H1 (cell line): Measurements from ENCODE around the gene FHL2. TPM values are rescaled to one million over a fixed set of nuclear protein-coding genes. Genes with fewer than 3 reads are reported as not detected.

ENCODE experiments used
- CTCF ChIA-PET: fragments of 300-600 bp; sonication (Branson Sonifier 250); formaldehyde crosslinking; loops from one replicate; lab custom pipeline; 2021; ENCODE audit not compliant: partially characterized antibody; lab: Charles Lee
- POLR2A ChIA-PET: fragments of 300-600 bp; sonication (Branson Sonifier 250); formaldehyde crosslinking; loops from one replicate; lab custom pipeline; 2021; ENCODE audit warnings: inconsistent platforms; ENCODE audit not compliant: partially characterized antibody; lab: Charles Lee
- DNase-seq, 2 experiments: peaks; one replicate each; pipeline versions ENCODE4 v3.0.0 to v3.0.0-alpha.2; 2010 to 2022; ENCODE audit warnings: low spot score in 2 of 2, low read depth in 1 of 2, mixed read lengths in 1 of 2
- FAIRE-seq: peaks from 2 replicates; lab custom pipeline; 2011; peaks lifted over from hg19 to GRCh38; lab: Jason Lieb, UNC
- H2AFZ ChIP-seq: 2 replicates; pipeline ENCODE4 v1.8.1; 2012; ENCODE audit warnings: low read length, inconsistent platforms
- H2AK5ac ChIP-seq: 2 replicates; pipeline ENCODE4 v1.6.1; 2013; ENCODE audit warnings: low read depth, low read length
- H2BK120ac ChIP-seq: replicated peaks from 2 replicates; pipeline ENCODE3; 2013; ENCODE audit warnings: low read depth, low read length, inconsistent platforms
- H2BK12ac ChIP-seq: 2 replicates; pipeline ENCODE4 v1.6.1; 2013; ENCODE audit warnings: low read depth, low read length
- H2BK15ac ChIP-seq: 2 replicates; pipeline ENCODE4 v1.6.1; 2013; ENCODE audit warnings: low read length
- H2BK20ac ChIP-seq: 2 replicates; pipeline ENCODE4 v1.6.1; 2013; ENCODE audit warnings: low read length
- H2BK5ac ChIP-seq: 2 replicates; pipeline ENCODE4 v1.6.1; 2013; ENCODE audit warnings: low read depth, low read length
- H3K14ac ChIP-seq: 2 replicates; pipeline ENCODE4 v1.6.1; 2013; ENCODE audit warnings: inconsistent platforms; ENCODE audit not compliant: insufficient read length
- H3K18ac ChIP-seq: 2 replicates; pipeline ENCODE4 v1.6.1; 2013; ENCODE audit warnings: low read length; ENCODE audit errors: extremely low read depth
- H3K23ac ChIP-seq: 2 replicates; pipeline ENCODE4 v1.6.1; 2013; ENCODE audit warnings: inconsistent platforms; ENCODE audit not compliant: insufficient read length
- H3K23me2 ChIP-seq: 2 replicates; pipeline ENCODE4 v1.6.1; 2013; ENCODE audit warnings: low read depth, low read length
- H3K27ac ChIP-seq: 2 replicates; pipeline ENCODE4 v1.6.1; 2011; ENCODE audit warnings: low read depth, low read length, inconsistent platforms
- H3K27me3 ChIP-seq, 4 experiments: replicated peaks in 1 of 4; 1 replicate in 1 of 4; 2 replicates in 3 of 4; pipeline versions ENCODE4 v1.6.1 to v1.8.1; 2011 to 2013; ENCODE audit warnings: low read length in 3 of 4, mild to moderate bottlenecking in 3 of 4, inconsistent platforms in 2 of 4, mixed read lengths in 2 of 4, moderate library complexity in 1 of 4; ENCODE audit not compliant: control insufficient read depth in 3 of 4, insufficient read depth in 3 of 4; ENCODE audit errors: extremely low read depth in 1 of 4
- H3K36me3 ChIP-seq, 4 experiments: 2 replicates each; pipeline versions ENCODE4 v1.6.1 to v1.8.1; 2011 to 2013; ENCODE audit warnings: mild to moderate bottlenecking in 4 of 4, low read length in 3 of 4, moderate library complexity in 2 of 4, control low read depth in 1 of 4, inconsistent platforms in 1 of 4; ENCODE audit not compliant: insufficient read depth in 4 of 4, control insufficient read depth in 2 of 4
- H3K4ac ChIP-seq: replicated peaks from 2 replicates; pipeline ENCODE3; 2013; ENCODE audit warnings: low read length, low read depth, mixed read lengths, inconsistent platforms; ENCODE audit not compliant: insufficient read length
- H3K4me1 ChIP-seq, 4 experiments: replicated peaks in 1 of 4; 1 replicate in 1 of 4; 2 replicates in 3 of 4; pipeline versions ENCODE4 v1.6.1 to v1.8.1; 2011 to 2013; ENCODE audit warnings: low read length in 3 of 4, inconsistent platforms in 2 of 4, mixed read lengths in 1 of 4; ENCODE audit not compliant: insufficient read depth in 4 of 4, control insufficient read depth in 3 of 4
- H3K4me2 ChIP-seq, 2 experiments: 2 replicates each; pipeline versions ENCODE4 v1.6.1 to v1.8.1; 2011 to 2013; ENCODE audit warnings: low read depth in 2 of 2, low read length in 2 of 2, control low read depth in 1 of 2, inconsistent platforms in 1 of 2, mild to moderate bottlenecking in 1 of 2; ENCODE audit not compliant: insufficient read depth in 1 of 2
- H3K4me3 ChIP-seq, 4 experiments: fragments of 200-600, 300-600 bp in 1 of 4; sonication (generic), shearing (Covaris generic), sonication (Bioruptor Twin) in 1 of 4; 2 replicates each; pipeline versions ENCODE4 v1.5.1 to v1.8.1; 2011 to 2016; ENCODE audit warnings: low read length in 4 of 4, low read depth in 3 of 4, control low read depth in 2 of 4, inconsistent platforms in 2 of 4, mild to moderate bottlenecking in 2 of 4, mixed read lengths in 1 of 4, moderate library complexity in 1 of 4; ENCODE audit not compliant: insufficient read depth in 2 of 4; ENCODE audit errors: extremely low read depth in 1 of 4
- H3K56ac ChIP-seq: replicated peaks from 2 replicates; pipeline ENCODE3; 2013; ENCODE audit warnings: low read depth, mild to moderate bottlenecking, mixed read lengths, low read length, inconsistent platforms; ENCODE audit not compliant: insufficient read length
- H3K79me1 ChIP-seq: 2 replicates; pipeline ENCODE4 v1.6.1; 2013; ENCODE audit warnings: low read depth, low read length, control low read depth
- H3K79me2 ChIP-seq, 2 experiments: 2 replicates each; pipeline versions ENCODE4 v1.6.1 to v1.8.1; 2012 to 2013; ENCODE audit warnings: low read length in 2 of 2, mild to moderate bottlenecking in 2 of 2, inconsistent platforms in 1 of 2; ENCODE audit not compliant: insufficient read depth in 2 of 2, control insufficient read depth in 1 of 2
- H3K9ac ChIP-seq, 4 experiments: replicated peaks in 1 of 4; 1 replicate in 1 of 4; 2 replicates in 3 of 4; pipeline versions ENCODE4 v1.6.1 to v1.8.1; 2011 to 2013; ENCODE audit warnings: low read depth in 3 of 4, low read length in 3 of 4, control low read depth in 2 of 4, mild to moderate bottlenecking in 2 of 4, moderate library complexity in 2 of 4, inconsistent platforms in 1 of 4; ENCODE audit errors: extremely low read depth in 1 of 4
- H3K9me3 ChIP-seq, 2 experiments: 2 replicates each; pipeline versions ENCODE4 v1.6.1 to v1.8.1; 2012 to 2013; ENCODE audit warnings: mild to moderate bottlenecking in 2 of 2, moderate library complexity in 2 of 2, control low read depth in 1 of 2, inconsistent platforms in 1 of 2, low read depth in 1 of 2, low read length in 1 of 2, mixed read lengths in 1 of 2; ENCODE audit not compliant: insufficient read depth in 2 of 2
- H4K20me1 ChIP-seq, 2 experiments: replicated peaks in 1 of 2; 2 replicates each; pipeline versions ENCODE3 to v1.8.1; 2011 to 2013; ENCODE audit warnings: inconsistent platforms in 2 of 2, low read length in 2 of 2, mild to moderate bottlenecking in 1 of 2; ENCODE audit not compliant: insufficient read depth in 2 of 2, control insufficient read depth in 1 of 2
- H4K5ac ChIP-seq: 2 replicates; pipeline ENCODE4 v1.6.1; 2013; ENCODE audit warnings: low read length, low read depth, mixed read lengths, inconsistent platforms; ENCODE audit not compliant: insufficient read length
- H4K8ac ChIP-seq: 2 replicates; pipeline ENCODE4 v1.8.0; 2013; ENCODE audit warnings: mild to moderate bottlenecking, moderate library complexity, low read length, inconsistent platforms; ENCODE audit not compliant: insufficient read depth; ENCODE audit errors: extremely low read depth
- H4K91ac ChIP-seq: replicated peaks from 2 replicates; pipeline ENCODE3; 2013; ENCODE audit warnings: low read length, mixed read lengths, inconsistent platforms; ENCODE audit not compliant: insufficient read length
- ASH2L ChIP-seq: fragments of 200-600, 300-600 bp; sonication (generic); IDR thresholded peaks from one replicate; pipeline ENCODE4 v1.7.1; 2017; ENCODE audit warnings: low read length
- CEBPB ChIP-seq: IDR thresholded peaks from 2 replicates; pipeline ENCODE4 v1.6.1; 2012; ENCODE audit warnings: low read depth, low read length
- RXRA ChIP-seq: IDR thresholded peaks from 2 replicates; pipeline ENCODE4 v1.6.1; 2011; ENCODE audit warnings: low read depth, mild to moderate bottlenecking, low read length, moderate library complexity; ENCODE audit not compliant: insufficient read depth
- polyA plus RNA-seq, 7 experiments: library from polyadenylated mRNA; depleted of rRNA in 3 of 7; stranded (reverse) in 5 of 7; unstranded in 2 of 7; fragments of >200 nt in 5 of 7; fragments of 200-250 nt in 2 of 7; gene quantifications; 1 replicate in 5 of 7; 2 replicates in 1 of 7; 4 replicates in 1 of 7; pipeline versions ENCODE4 v1.2.1 to v1.2.3, GENCODE V29; 2011 to 2013; ENCODE audit warnings: missing spikeins in 2 of 7, mixed read lengths in 2 of 7
- total RNA-seq: library from RNA; stranded (reverse); fragmentation: NEBNext Ultra II Directional; extraction: Animal tissue kit (Norgen Biotek cat#: 25700); gene quantifications from 2 replicates; pipeline ENCODE4 v1.2.1, GENCODE V29; 2021

FHL2 gene
- total and polyA plus RNA-seq, 2 of the 8 experiments (the other 6 are each of a cell fraction or from before 2014, with no cell fraction given), result 33.2 to 64.3 TPM

DNA sequence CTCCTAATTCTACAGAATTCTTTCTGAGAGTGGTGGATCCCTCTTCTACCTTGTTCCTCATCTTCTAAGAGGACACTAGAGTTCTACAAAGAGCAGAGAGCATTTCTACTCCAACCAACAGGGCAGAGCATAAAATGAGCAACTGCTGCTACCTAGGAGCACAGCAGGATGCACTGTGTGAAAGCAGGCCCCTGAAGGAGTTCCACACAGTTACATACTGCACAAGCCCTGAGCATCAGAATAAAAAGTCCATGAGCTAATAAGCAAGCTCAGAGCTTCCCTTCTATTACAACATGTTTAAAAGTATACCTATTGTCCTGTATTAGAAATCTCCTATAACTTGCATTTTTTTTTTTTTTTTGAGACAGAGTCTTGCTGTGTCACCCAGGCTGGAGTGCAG is 8.4 kb downstream of the FHL2 start:
- DNase-seq, result no peak
- Histone ChIP-seq H3K9ac (no peak overlapping the region), H3K4ac (no peak overlapping the region), H3K27me3 (no peaks in the 10 kb centered on the region), H3K79me1 (peaks cover 8% of the 10 kb centered on the region), H2BK15ac (no peak overlapping the region), H4K8ac (no peak overlapping the region), H3K79me2 (peaks cover 0 to 54% of the 10 kb centered on the region in 2 experiments; a peak in 2 of 4 replicates), H3K4me2 (no peak overlapping the region), H3K4me3 (no peak overlapping the region), H2AK5ac (no peak overlapping the region), H3K9me3 (no peaks in the 10 kb centered on the region), H2BK5ac (no peak overlapping the region), H2BK20ac (no peak overlapping the region), H3K23ac (no peak overlapping the region), H3K56ac (no peak overlapping the region), H3K36me3 (peaks cover 6 to 15% (median 10%) of the 10 kb centered on the region in 4 experiments), H3K18ac (no peak overlapping the region), H3K4me1 (no peaks in the 10 kb centered on the region), H3K27ac (no peak overlapping the region), H2BK120ac (no peak overlapping the region), H2BK12ac (no peak overlapping the region), H3K14ac (no peak overlapping the region), H4K91ac (no peak overlapping the region), H2AFZ (no peak overlapping the region), H4K20me1 (peaks cover 0 to 1% of the 10 kb centered on the region in 2 experiments), H4K5ac (no peak overlapping the region), H3K23me2 (no peaks in the 10 kb centered on the region)
- ChIA-PET POLR2A (interaction anchor here (0.8 to 2.5 kb wide), 3 partner anchors 8 to 60 kb away, joined by 3 to 8 read pairs (median 5); partner anchors contain the start of gene FHL2), CTCF (interaction anchor here (1.2 to 5.6 kb wide), 4 partner anchors 9 to 130 kb away, joined by 5 to 27 read pairs (median 7); partner anchors contain the start of gene FHL2)
- FAIRE-seq, result no peak
- TF ChIP-seq RXRA (no peak), CEBPB (no peak), ASH2L (no peak)
